ENCODE results near the gene ITGAE.

DNA sequence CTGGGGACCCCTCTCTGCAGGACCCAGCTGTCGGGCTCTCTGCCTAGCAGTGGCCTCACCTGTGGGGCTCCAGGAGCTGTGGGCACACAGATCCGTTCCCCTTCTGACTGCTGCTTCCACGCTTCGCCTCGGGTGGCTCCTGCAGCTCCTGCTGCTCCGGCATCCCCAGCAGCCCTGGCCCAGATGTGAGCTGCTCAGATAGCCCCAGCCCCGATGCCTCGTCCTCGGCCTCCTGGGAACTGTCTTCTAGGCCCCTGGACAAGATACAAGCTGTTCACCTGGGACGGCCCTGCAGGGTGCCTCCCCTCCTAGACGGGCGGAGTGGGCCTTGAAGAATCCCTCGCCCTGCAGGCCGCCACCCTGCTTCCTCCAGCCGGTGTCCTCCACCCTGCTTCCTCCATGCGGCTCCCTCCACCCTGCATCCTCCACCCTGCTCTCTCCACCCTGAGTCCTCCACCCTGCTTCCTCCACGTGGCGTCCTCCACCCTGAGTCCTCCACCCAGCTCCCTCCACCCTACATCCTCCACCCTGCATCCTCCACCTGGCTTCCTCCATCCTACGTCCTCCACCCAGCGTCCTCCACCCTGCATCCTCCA lies 121.4 kb downstream of the ITGAE start:
- TF ChIP-seq CTCF (IDR thresholded peaks at IDR 0.05) (no peak), POLR2AphosphoS5 (IDR thresholded peaks at IDR 0.05) (no peak), POLR2A (IDR thresholded peaks at IDR 0.05; ENCODE audit: low read depth) (no peak), EP300 (IDR thresholded peaks at IDR 0.05) (no peak)

All from esophagus muscularis mucosa (tissue), 4 donors.